ENCODE results near the gene LRRC52. TPM values are rescaled to one million over a fixed set of nuclear protein-coding genes. Genes with fewer than 3 reads are reported as not detected.
"Not testable (repeated sequence)": the region's sequence is repeated elsewhere in the genome, so short reads cannot be mapped to it uniquely, and the experiment has no call there.

LRRC52 gene
- polyA plus RNA-seq, 2 of the 4 experiments (the other 2 are of a cell fraction) = not detected

GRCh38 chr1:165600793-165601192 lies 57.0 kb downstream of the LRRC52 start (continued):
- TF ChIP-seq ZFP36 (IDR thresholded peaks at IDR 0.05; ENCODE audit: borderline replicate concordance, partially characterized antibody) = no peak

GRCh38 chr1:165603810-165604209 lies 60.0 kb downstream of the LRRC52 start:
- TF ChIP-seq CEBPB (IDR thresholded peaks at IDR 0.05) (no peak), KDM1A (IDR thresholded peaks at IDR 0.05; ENCODE audit: low read depth) (no peak), CHD4 (IDR thresholded peaks at IDR 0.05; ENCODE audit: borderline replicate concordance) (no peak)
- ChIA-PET CTCF (interaction anchor here (3.0 to 6.6 kb wide), 2 partner anchors 11 to 310 kb away, joined by 12 to 78 read pairs; no protein-coding TSS in a partner anchor), POLR2A (interaction anchor here (0.6 kb wide), 1 partner anchor 108 kb away, joined by 3 read pairs; no protein-coding TSS in a partner anchor)
- ATAC-seq (no peak), FAIRE-seq (no peak), DNase-seq (ENCODE audit: low read depth in 1 of 2, low spot score in 1 of 2) (no peak)
- Histone ChIP-seq H3K9me3 (no peaks in the 10 kb centered on the region), H3K4me2 (no peak overlapping the region), H3K4me1 (no peaks in the 10 kb centered on the region), H3K4me3 (no peak overlapping the region), H3K27ac (no peak overlapping the region)
- 21% methylated on average over 2 of the region's 2 CpGs for WGBS (ENCODE audit: missing lambda C conversion rate)

DNA sequence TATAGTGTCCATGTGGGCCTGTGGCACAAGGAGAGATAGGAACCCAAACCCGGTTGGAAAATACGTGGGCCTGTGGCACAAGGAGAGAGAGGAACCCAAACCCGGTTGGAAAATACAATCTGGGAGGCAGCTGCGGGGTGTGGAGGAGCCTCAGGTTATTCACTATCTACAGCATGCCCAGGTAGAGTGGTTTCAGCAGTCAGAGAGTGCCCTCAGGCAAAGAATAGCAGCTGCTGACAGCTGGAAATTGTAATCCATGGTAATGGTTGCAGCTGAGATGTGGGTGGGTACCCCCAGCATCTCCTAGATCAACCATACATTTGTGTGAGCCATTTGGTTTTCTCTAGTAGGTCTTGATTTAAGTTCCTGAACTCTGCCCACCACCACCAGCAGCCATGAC lies 61.4 kb downstream of the LRRC52 start:
- WGBS (ENCODE audit: missing lambda C conversion rate) = 56% methylated on average over 4 of the region's 4 CpGs
- TF ChIP-seq POLR2AphosphoS2 (conservative IDR thresholded peaks at IDR 0.05; ENCODE audit: low read length) = no peak
- TF ChIP-seq, protein P1, sequence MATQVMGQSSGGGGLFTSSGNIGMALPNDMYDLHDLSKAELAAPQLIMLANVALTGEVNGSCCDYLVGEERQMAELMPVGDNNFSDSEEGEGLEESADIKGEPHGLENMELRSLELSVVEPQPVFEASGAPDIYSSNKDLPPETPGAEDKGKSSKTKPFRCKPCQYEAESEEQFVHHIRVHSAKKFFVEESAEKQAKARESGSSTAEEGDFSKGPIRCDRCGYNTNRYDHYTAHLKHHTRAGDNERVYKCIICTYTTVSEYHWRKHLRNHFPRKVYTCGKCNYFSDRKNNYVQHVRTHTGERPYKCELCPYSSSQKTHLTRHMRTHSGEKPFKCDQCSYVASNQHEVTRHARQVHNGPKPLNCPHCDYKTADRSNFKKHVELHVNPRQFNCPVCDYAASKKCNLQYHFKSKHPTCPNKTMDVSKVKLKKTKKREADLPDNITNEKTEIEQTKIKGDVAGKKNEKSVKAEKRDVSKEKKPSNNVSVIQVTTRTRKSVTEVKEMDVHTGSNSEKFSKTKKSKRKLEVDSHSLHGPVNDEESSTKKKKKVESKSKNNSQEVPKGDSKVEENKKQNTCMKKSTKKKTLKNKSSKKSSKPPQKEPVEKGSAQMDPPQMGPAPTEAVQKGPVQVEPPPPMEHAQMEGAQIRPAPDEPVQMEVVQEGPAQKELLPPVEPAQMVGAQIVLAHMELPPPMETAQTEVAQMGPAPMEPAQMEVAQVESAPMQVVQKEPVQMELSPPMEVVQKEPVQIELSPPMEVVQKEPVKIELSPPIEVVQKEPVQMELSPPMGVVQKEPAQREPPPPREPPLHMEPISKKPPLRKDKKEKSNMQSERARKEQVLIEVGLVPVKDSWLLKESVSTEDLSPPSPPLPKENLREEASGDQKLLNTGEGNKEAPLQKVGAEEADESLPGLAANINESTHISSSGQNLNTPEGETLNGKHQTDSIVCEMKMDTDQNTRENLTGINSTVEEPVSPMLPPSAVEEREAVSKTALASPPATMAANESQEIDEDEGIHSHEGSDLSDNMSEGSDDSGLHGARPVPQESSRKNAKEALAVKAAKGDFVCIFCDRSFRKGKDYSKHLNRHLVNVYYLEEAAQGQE (IDR thresholded peaks at IDR 0.05) = no peak
- no peak for TF ChIP-seq CBX8 (IDR thresholded peaks at IDR 0.05)
- no peak for TF ChIP-seq GATA3 (IDR thresholded peaks at IDR 0.05; ENCODE audit: borderline replicate concordance)
- TF ChIP-seq, protein P2, sequence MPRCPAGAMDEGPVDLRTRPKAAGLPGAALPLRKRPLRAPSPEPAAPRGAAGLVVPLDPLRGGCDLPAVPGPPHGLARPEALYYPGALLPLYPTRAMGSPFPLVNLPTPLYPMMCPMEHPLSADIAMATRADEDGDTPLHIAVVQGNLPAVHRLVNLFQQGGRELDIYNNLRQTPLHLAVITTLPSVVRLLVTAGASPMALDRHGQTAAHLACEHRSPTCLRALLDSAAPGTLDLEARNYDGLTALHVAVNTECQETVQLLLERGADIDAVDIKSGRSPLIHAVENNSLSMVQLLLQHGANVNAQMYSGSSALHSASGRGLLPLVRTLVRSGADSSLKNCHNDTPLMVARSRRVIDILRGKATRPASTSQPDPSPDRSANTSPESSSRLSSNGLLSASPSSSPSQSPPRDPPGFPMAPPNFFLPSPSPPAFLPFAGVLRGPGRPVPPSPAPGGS (IDR thresholded peaks at IDR 0.05) = no peak
- TF ChIP-seq ZFP36 (IDR thresholded peaks at IDR 0.05; ENCODE audit: borderline replicate concordance, partially characterized antibody) = no peak
- no peak for TF ChIP-seq KDM1A (IDR thresholded peaks at IDR 0.05; ENCODE audit: low read depth)
- TF ChIP-seq EHMT2 (IDR thresholded peaks at IDR 0.05; ENCODE audit: low read depth) = no peak
- TF ChIP-seq CHD4 (IDR thresholded peaks at IDR 0.05; ENCODE audit: borderline replicate concordance) = no peak
- no peak for TF ChIP-seq HOXB5 (CRISPR knock-in tag; IDR thresholded peaks at IDR 0.05)
- no peak for TF ChIP-seq FOSL2 (IDR thresholded peaks at IDR 0.05)
- no peak for TF ChIP-seq FOSL2 (CRISPR knock-in tag; IDR thresholded peaks at IDR 0.05)
- no peak for TF ChIP-seq ESRRA (IDR thresholded peaks at IDR 0.05; ENCODE audit: borderline replicate concordance, low read length)
- TF ChIP-seq PHF8 (IDR thresholded peaks at IDR 0.05; ENCODE audit: borderline replicate concordance, low read depth) = no peak
- no peak for TF ChIP-seq MAZ (IDR thresholded peaks at IDR 0.05; ENCODE audit: borderline replicate concordance, low read depth, low read length)
- TF ChIP-seq ZNF302 (CRISPR knock-in tag; IDR thresholded peaks at IDR 0.05) = no peak
- ChIA-PET POLR2A (no interaction called here), CTCF (interaction anchor here (0.8 to 6.6 kb wide), 3 partner anchors 32 to 308 kb away, joined by 3 to 78 read pairs (median 7); partner anchors contain the start of gene ALDH9A1)
- no peak for ATAC-seq
- Histone ChIP-seq H3K4me1 (no peaks in the 10 kb centered on the region), H3K4me2 (no peak overlapping the region), H3K4me3 (no peak overlapping the region), H3K9me3 (no peaks in the 10 kb centered on the region), H3K27ac (no peak overlapping the region)
- no peak for FAIRE-seq
- DNase-seq (ENCODE audit: low read depth in 1 of 2, low spot score in 1 of 2) = no peak

DNA sequence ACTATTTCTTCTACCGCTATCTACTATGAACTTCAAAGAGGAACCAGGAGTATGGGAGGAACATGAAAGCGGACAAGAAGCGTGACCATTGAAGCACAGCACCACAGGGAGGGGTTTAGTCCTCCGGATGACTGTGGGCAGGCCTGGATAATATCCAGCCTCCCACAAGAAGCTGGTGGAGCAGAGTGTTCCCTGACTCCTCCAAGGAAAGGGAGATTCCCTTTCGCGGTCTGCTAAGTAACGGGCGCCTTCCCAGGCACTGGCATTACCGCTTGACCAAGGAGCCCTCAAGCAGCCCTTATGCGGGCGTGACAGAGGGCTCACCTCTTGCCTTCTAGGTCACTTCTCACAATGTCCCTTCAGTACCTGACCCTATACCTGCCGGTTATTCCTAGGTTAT lies 62.9 kb downstream of the LRRC52 start:
- ATAC-seq; DNase-seq (ENCODE audit: low read depth in 1 of 2, low spot score in 1 of 2); H3K4me3 ChIP-seq; H3K4me2 ChIP-seq; H3K4me1 ChIP-seq; POLR2A ChIA-PET; H3K9me3 ChIP-seq; H3K27ac ChIP-seq; FAIRE-seq: not testable (repeated sequence)
- CTCF ChIA-PET = interaction anchor here (0.6 kb wide), 1 partner anchor 306 kb away, joined by 3 read pairs; no protein-coding TSS in a partner anchor
- 88% methylated on average over 12 of the region's 12 CpGs for WGBS (ENCODE audit: missing lambda C conversion rate)
